Activated T-helper 1 cell treated with anti-CD3 and anti-CD28 coated beads, Interleukin-12 subunit alpha, Interleukin-12 subunit beta, Interleukin-2, Interleukin-4 antibody, amounts not matched to agents 30 ng/mL and 10 ng/mL and 1 ng/mL, durations not matched to agents 14 hours and 24 hours and 36 hours (primary cell): Measurements from ENCODE around the gene DNAJC27. TPM values are rescaled to one million over a fixed set of nuclear protein-coding genes. Genes with fewer than 3 reads are reported as not detected.

ENCODE experiments used
- DNase-seq: peaks from one replicate; pipeline ENCODE4 v3.0.0; 2021; ENCODE audit warnings: low spot score
- H3K27ac Mint-ChIP-seq: one replicate; pipeline ENCODE4 v1.8.0; 2021; ENCODE audit warnings: mild to moderate bottlenecking, mixed read lengths
- H3K27me3 Mint-ChIP-seq: one replicate; pipeline ENCODE4 v1.8.0; 2022; ENCODE audit warnings: mild to moderate bottlenecking, moderate library complexity, mixed read lengths; ENCODE audit not compliant: insufficient read depth
- H3K36me3 Mint-ChIP-seq: one replicate; pipeline ENCODE4 v1.8.0; 2021; ENCODE audit warnings: low read depth, mixed read lengths
- H3K4me1 Mint-ChIP-seq: one replicate; pipeline ENCODE4 v1.8.0; 2021; ENCODE audit warnings: low read depth, mixed read lengths
- H3K4me3 Mint-ChIP-seq: one replicate; pipeline ENCODE4 v1.8.0; 2021; ENCODE audit warnings: mild to moderate bottlenecking, moderate library complexity, mixed read lengths
- H3K9me3 Mint-ChIP-seq: one replicate; pipeline ENCODE4 v1.8.0; 2021; ENCODE audit warnings: mixed read lengths
- intact Hi-C: fragments of 100-400 bp; cut with micrococcal nuclease; formaldehyde crosslinking; loops from one replicate; pipeline ENCODE4 v1.15.1; 2024
- total RNA-seq: library from RNA; stranded (reverse); gene quantifications from 2 replicates; pipeline ENCODE4 v1.2.3, GENCODE V29; 2022

DNAJC27 gene
- total RNA-seq, 1 donor from 2014 or later: 7.0 TPM

- Mint-ChIP-seq H3K9me3 (no peaks in the 10 kb centered on the region), H3K27me3 (peaks cover 2% of the 10 kb centered on the region), H3K4me1 (peaks cover 32% of the 10 kb centered on the region), H3K36me3 (peaks cover 10% of the 10 kb centered on the region), H3K27ac (peak within 1 kb of the TSS; percentile 90), H3K4me3 (peak within 1 kb of the TSS; percentile 93)
- DNase-seq: peak; percentile 49
- intact Hi-C loops: loop anchor here (1.0 to 2.0 kb wide), 4 partner anchors 122 to 873 kb away; partner anchors contain the start of genes CENPO, EFR3B, PTRHD1 and WDCP
Observed at GRCh38 chr2:24920098-24920808, 51.5 kb downstream of the DNAJC27 start, which contains the start of gene ADCY3. TSS of gene ADCY3 (minus strand) at chr2:24920237. CDS start at chr2:24918987, 1,250 bp downstream.

GRCh38 chr2:24919506-24920097 is 52.2 kb downstream of the DNAJC27 start:
- Mint-ChIP-seq H3K9me3 (no peaks in the 10 kb centered on the region), H3K4me1 (peaks cover 32% of the 10 kb centered on the region), H3K27ac (peak overlapping the region; percentile 90), H3K36me3 (peaks cover 13% of the 10 kb centered on the region), H3K27me3 (peaks cover 2% of the 10 kb centered on the region), H3K4me3 (peak overlapping the region; percentile 93)
- no peak for DNase-seq
- intact Hi-C loops: loop anchor here (1.0 to 2.0 kb wide), 7 partner anchors 53 to 872 kb away; partner anchors contain the start of genes CENPO, EFR3B, PTRHD1 and WDCP

GRCh38 chr2:24919037-24919505 is 52.7 kb downstream of the DNAJC27 start:
- Mint-ChIP-seq H3K36me3 (peaks cover 13% of the 10 kb centered on the region), H3K4me3 (peak overlapping the region; percentile 93), H3K9me3 (no peaks in the 10 kb centered on the region), H3K27ac (peak overlapping the region; percentile 90), H3K27me3 (peaks cover 2% of the 10 kb centered on the region), H3K4me1 (peaks cover 32% of the 10 kb centered on the region)
- intact Hi-C loops: loop anchor here (1.0 kb wide), 3 partner anchors 53 to 429 kb away; no protein-coding TSS in a partner anchor
- peak; percentile 52 for DNase-seq

GRCh38 chr2:24918326-24919036 is 53.3 kb downstream of the DNAJC27 start:
- peak overlapping the region; percentile 93 for H3K4me3 Mint-ChIP-seq
- peaks cover 13% of the 10 kb centered on the region for H3K36me3 Mint-ChIP-seq
- peaks cover 2% of the 10 kb centered on the region for H3K27me3 Mint-ChIP-seq
- H3K27ac Mint-ChIP-seq: peak overlapping the region; percentile 90
- H3K4me1 Mint-ChIP-seq: peaks cover 32% of the 10 kb centered on the region
- intact Hi-C loops: loop anchor here (1.0 kb wide), 3 partner anchors 54 to 428 kb away; no protein-coding TSS in a partner anchor
- DNase-seq: no peak
- no peaks in the 10 kb centered on the region for H3K9me3 Mint-ChIP-seq

- peaks cover 2% of the 10 kb centered on the region for H3K27me3 Mint-ChIP-seq
- peak overlapping the region; percentile 67 for H3K27ac Mint-ChIP-seq
- intact Hi-C loops: no loop called here
Observed at GRCh38 chr2:24917731-24918325, 53.9 kb downstream of the DNAJC27 start.

GRCh38 chr2:24917086-24917485 is 54.7 kb downstream of the DNAJC27 start:
- intact Hi-C loops: no loop called here
- H3K27me3 Mint-ChIP-seq: no peaks in the 10 kb centered on the region
- no peak overlapping the region for H3K27ac Mint-ChIP-seq
- peaks cover 32% of the 10 kb centered on the region for H3K4me1 Mint-ChIP-seq
- H3K36me3 Mint-ChIP-seq: peaks cover 16% of the 10 kb centered on the region
- DNase-seq: no peak
- H3K4me3 Mint-ChIP-seq: no peak overlapping the region
- H3K9me3 Mint-ChIP-seq: no peaks in the 10 kb centered on the region

More at GRCh38 chr2:24917731-24918325, 53.9 kb downstream of the DNAJC27 start:
- H3K36me3 Mint-ChIP-seq: peaks cover 13% of the 10 kb centered on the region
- no peaks in the 10 kb centered on the region for H3K9me3 Mint-ChIP-seq
- H3K4me3 Mint-ChIP-seq: peak overlapping the region; percentile 93
- DNase-seq: no peak
- peaks cover 32% of the 10 kb centered on the region for H3K4me1 Mint-ChIP-seq

GRCh38 chr2:24915796-24916195 is 56.0 kb downstream of the DNAJC27 start:
- DNase-seq: no peak
- Mint-ChIP-seq H3K4me1 (peaks cover 28% of the 10 kb centered on the region), H3K27ac (no peak overlapping the region), H3K9me3 (no peaks in the 10 kb centered on the region), H3K36me3 (peaks cover 20% of the 10 kb centered on the region), H3K27me3 (no peaks in the 10 kb centered on the region), H3K4me3 (no peak overlapping the region)
- intact Hi-C loops: no loop called here

- Mint-ChIP-seq H3K4me3 (no peak overlapping the region), H3K27ac (no peak overlapping the region), H3K36me3 (peaks cover 24% of the 10 kb centered on the region), H3K9me3 (no peaks in the 10 kb centered on the region), H3K4me1 (peaks cover 25% of the 10 kb centered on the region), H3K27me3 (no peaks in the 10 kb centered on the region)
- DNase-seq: no peak
- intact Hi-C loops: no loop called here
Observed at GRCh38 chr2:24915175-24915574, 56.6 kb downstream of the DNAJC27 start.

GRCh38 chr2:24914713-24915112 is 57.0 kb downstream of the DNAJC27 start:
- H3K27me3 Mint-ChIP-seq: no peaks in the 10 kb centered on the region
- intact Hi-C loops: no loop called here
- peaks cover 25% of the 10 kb centered on the region for H3K4me1 Mint-ChIP-seq
- no peaks in the 10 kb centered on the region for H3K9me3 Mint-ChIP-seq
- H3K27ac Mint-ChIP-seq: no peak overlapping the region
- H3K4me3 Mint-ChIP-seq: no peak overlapping the region
- no peak for DNase-seq
- H3K36me3 Mint-ChIP-seq: peaks cover 24% of the 10 kb centered on the region

GRCh38 chr2:24913911-24914310 is 57.8 kb downstream of the DNAJC27 start:
- Mint-ChIP-seq H3K9me3 (no peaks in the 10 kb centered on the region), H3K4me3 (no peak overlapping the region), H3K36me3 (peaks cover 24% of the 10 kb centered on the region), H3K27me3 (no peaks in the 10 kb centered on the region), H3K4me1 (peaks cover 20% of the 10 kb centered on the region), H3K27ac (no peak overlapping the region)
- no peak for DNase-seq
- intact Hi-C loops: no loop called here

- no peak for DNase-seq
- Mint-ChIP-seq H3K4me1 (peaks cover 13% of the 10 kb centered on the region), H3K9me3 (no peaks in the 10 kb centered on the region), H3K27ac (no peak overlapping the region), H3K36me3 (peaks cover 21% of the 10 kb centered on the region), H3K27me3 (no peaks in the 10 kb centered on the region), H3K4me3 (no peak overlapping the region)
- intact Hi-C loops: no loop called here
Observed at GRCh38 chr2:24912986-24913385, 58.8 kb downstream of the DNAJC27 start.

- Mint-ChIP-seq H3K4me3 (no peak overlapping the region), H3K4me1 (peaks cover 8% of the 10 kb centered on the region), H3K27ac (no peak overlapping the region), H3K27me3 (no peaks in the 10 kb centered on the region), H3K9me3 (no peaks in the 10 kb centered on the region), H3K36me3 (peaks cover 17% of the 10 kb centered on the region)
- no peak for DNase-seq
- intact Hi-C loops: no loop called here
Observed at GRCh38 chr2:24912523-24912922, 59.2 kb downstream of the DNAJC27 start.
